ENCODE data around the gene DLX5.

Gene DLX5

DNA sequence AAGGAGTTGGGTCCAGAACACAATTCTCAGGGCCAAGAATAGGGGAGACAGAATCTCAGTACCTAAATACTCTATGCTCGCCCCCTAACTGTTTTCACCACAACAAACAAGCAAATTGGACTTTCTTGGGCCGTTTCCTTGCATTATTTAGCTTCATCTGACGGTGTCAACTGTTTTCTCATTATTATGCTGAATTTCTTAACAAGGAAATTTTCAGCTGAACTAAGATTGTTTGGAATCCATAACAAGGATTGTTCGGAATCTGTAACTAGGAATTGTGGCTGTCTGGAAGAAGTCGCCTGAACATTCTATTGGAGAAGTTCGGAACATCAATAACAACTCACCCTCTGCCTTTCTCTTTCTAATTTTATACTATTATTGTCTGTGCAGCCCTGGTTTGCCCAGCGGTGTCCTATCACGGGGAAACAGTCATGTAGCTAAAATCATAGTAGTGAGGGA lies 34.7 kb downstream of the DLX5 start:
- DNase-seq: no peak

DNA sequence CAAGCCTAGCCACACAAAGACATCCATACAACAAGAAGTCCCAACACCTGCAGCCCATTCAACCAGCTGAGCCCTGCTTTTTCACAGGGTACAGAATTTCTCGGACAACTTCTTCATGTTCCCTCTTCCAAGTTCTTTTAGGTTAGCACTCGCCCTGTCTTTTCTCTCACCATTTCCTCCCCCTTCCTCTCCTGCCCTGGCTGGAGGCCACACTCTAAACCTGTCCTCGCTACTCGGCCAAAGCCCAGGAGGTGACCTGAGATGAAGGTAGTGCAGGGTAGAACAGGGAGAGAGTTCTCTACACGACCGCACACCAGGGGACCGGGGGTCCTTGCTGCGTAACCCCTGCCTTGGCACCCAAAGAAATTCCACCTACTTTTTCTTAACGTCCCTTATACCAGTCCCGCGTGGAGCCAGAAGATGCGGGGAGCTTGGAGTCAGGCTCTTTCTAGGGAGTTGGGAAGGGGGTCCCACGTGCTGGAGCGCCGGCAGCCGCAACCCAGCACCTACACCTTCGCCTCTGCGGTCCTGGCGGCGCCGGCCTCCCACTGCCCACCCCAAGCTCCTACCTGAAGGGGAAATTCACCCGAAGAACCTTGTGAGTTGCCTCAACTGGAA lies 35.3 kb downstream of the DLX5 start:
- no peak for DNase-seq

DNA sequence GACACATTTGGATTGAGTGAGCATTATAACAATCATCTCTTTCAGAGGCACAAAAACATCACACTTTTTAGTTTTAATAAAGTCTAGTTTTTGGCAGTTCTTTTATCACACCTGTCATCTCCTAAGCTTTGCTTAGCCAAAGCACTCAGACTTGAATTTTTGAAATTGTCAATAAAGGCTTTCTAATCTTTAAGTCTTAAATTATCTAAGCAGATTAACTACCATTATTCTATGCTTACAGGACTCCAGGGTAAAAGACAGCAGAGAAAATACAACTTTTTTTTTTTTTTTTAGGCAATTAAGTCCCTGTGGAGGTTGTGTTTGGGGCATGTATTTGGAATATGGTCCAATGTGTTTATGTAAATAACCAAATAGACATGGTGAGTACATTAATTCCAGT lies 36.9 kb downstream of the DLX5 start:
- DNase-seq: no peak

DNA sequence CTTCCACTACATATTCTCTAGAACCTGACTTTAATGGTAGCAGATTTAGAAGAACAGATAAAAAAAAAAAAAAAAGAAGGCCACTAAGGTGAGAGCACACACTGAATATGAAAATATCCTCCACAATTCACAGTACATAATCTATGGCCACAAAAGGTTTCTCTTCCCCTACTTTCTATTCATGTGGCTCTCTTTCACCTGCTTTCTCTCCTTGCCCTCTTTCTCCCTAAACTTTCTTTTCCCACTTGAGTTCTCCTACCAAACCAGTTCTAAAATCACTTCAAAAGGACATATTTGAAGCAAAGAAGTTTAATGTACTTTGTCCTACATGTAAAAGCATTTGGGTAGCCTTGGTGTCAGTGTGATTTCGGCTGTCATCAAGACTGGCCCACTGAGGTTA lies 37.7 kb downstream of the DLX5 start:
- no peak for DNase-seq

DNA sequence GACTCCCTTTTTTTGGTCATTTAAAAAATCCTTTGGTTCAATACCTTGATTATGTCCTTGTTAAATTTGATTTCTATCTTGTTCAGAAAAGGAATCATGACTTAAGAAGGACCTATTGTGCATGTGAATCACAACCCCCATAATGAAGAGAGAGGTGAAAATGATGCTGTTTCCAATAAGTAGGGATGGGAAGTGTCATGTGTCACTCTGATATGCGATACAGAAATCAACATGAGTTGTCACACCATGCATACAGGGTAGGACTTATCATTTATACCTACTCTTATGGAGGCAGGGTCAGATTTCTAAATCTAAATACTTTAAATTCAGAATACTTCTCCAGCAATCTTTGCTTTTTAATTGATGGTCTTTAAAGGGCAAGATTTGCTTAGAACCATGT lies 38.6 kb downstream of the DLX5 start:
- no peak for DNase-seq

DNA sequence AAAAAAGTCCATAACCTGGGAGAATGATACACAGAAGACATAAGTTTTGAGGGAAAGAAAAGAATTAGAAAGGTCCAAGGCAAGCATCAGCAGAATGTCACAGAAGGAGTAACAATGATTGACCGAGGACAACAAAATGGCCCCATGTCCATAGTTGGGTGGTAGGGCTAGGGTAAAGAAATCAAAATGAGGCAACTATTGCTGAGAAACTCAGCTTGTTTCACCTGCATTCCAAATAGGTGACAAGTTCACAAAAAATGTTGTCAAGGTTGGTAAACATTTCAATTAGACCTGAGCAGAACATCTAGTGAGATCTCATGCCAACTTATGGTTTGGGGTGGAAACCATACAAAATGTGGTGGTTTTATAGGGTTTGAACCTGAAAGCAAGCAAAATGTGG lies 42.0 kb downstream of the DLX5 start:
- no peak for DNase-seq

DNA sequence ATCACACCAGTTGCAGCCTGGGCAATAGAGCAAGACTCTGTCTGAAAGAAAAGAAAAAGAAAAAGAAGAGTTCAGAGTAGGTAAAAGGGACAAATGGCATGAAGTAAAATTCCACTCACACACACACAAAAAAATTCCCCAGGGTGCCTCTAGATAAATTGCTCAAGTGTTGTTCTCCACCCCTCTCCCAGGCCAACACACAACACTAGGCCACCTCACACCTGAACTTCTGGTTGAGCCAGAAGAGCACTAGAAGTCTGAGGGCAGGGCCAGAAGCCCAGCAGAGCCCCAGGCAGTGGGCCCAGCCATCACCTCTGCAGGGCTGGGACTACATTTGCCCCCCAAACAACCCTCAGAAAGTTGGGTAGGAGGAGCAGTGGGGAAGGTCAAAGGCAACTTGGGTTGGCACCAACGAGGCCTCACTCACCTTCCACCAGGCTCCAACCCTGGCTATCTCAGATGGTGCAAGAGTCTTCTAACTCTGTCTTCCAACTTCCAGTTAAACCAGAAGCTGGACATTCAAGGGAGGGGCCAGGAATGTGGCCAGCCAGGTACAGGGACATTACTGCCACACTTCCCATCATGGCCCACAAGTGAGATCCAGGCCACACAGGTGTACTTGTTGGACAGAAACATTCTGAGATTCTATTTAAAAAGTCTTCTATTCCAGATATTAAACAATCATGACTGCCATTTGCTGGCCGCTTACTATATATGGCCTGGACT lies 44.9 kb downstream of the DLX5 start:
- no peak for DNase-seq

DNA sequence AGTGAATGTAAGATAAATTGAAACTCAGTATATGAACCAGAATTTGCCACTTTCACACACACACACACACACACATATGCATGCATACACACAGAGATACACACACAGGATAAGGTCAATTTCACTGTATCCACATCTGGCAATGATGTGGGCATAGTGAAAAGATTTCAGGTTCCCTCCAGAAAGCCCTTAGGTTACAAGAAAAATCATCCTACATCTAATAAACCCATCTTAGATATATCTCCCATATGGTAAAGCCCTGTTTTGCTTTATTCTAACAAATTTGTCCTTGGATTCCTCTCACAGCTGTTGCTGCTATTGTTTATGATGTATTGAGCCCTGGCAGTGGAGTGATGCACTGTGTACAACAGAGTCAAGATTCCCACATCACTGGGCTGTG lies 47.2 kb downstream of the DLX5 start:
- DNase-seq: no peak

DNA sequence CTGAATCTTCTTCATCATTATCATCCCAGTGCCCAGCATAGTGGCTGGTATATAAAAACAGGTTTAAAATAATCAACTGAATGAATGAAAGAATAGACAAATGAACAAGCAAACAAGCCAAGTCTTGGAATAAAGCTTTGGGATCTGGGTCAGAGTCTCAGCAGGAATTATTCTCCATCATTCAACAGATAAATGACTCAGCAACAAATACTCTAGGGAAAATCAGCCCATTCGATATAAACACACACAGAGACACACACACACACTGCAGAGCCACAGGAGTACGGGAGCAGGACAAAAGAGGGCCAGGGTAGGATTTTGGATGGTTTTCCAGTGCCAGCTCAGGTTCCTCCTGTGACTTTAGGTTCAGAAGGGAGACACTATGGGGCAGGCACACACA lies 48.5 kb downstream of the DLX5 start:
- DNase-seq: no peak

DNA sequence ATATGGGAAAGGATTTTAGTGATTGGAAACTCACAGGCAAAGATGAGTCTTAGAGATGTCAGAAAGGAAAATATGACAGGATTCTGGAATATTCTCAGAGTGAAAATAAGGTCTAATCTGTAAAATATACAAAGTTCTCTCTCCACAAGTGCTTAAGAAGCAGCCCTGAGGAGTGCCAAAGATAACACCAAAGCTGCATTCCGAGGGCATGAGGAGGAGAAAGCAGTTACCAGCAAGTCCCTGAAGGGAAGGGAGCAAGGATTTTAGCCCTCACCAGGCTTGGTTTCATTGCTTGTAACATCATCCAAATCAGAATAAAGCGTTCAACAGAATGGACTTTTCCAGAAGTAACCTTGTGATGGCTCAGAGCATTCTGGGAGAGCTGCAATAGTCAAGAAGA lies 50.6 kb downstream of the DLX5 start:
- no peak for DNase-seq

DNA sequence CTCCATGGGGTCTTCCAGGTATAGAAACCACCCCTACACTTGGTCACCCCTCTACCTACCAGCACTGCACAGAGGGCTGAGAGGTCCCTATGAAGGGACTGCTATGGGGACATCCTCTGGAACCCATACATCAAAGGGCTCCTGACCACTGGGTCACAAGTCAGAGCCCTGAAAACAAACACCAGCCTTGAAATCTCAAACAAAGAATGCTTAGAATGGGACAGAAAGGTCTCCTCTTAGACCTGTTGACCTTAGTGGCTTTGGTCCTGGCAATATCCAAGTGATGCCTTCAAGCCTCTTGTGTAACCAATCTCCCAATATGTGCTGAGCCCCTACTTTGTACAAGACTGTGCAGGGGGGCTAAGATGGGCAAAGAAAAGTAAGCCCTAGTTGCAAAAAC lies 53.9 kb downstream of the DLX5 start:
- no peak for DNase-seq

Data from NCI-H524 treated with DMSO at 0.1 percent for 48 hours (cell line).